ENCODE data around the gene AKNA. TPM values are rescaled to one million over a fixed set of nuclear protein-coding genes. Genes with fewer than 3 reads are reported as not detected.

The AKNA gene
- total RNA-seq, 1 experiment from 2014 or later = 29.3 TPM

GRCh38 chr9:114421147-114421546 is 33.4 kb upstream of the AKNA start (continued):
- TF ChIP-seq AFF4 (CRISPR knock-in tag; IDR thresholded peaks at IDR 0.05; ENCODE audit: borderline replicate concordance) = no peak
- no peak for TF ChIP-seq CREB1 (CRISPR knock-in tag; IDR thresholded peaks at IDR 0.05)
- TF ChIP-seq ZNF263 (CRISPR knock-in tag; IDR thresholded peaks at IDR 0.05; ENCODE audit: low read depth) = no peak
- TF ChIP-seq RORB (CRISPR knock-in tag; IDR thresholded peaks at IDR 0.05) = no peak

GRCh38 chr9:114419796-114420195 is 32.0 kb upstream of the AKNA start:
- no peaks in the 10 kb centered on the region for H3K36me3 Mint-ChIP-seq
- H3K9me3 Mint-ChIP-seq = no peaks in the 10 kb centered on the region
- CTCF ChIA-PET = interaction anchor here (1.4 to 4.6 kb wide), 3 partner anchors 14 to 234 kb away, joined by 5 to 18 read pairs (median 10); no protein-coding TSS in a partner anchor
- no peak overlapping the region for H3K27ac Mint-ChIP-seq
- no peak for DNase-seq (ENCODE audit: low spot score)
- no peak for ATAC-seq
- H3K4me1 Mint-ChIP-seq = peaks cover 10% of the 10 kb centered on the region
- H3K27me3 Mint-ChIP-seq (ENCODE audit: low read depth) = no peaks in the 10 kb centered on the region
- no peak overlapping the region for H3K4me3 Mint-ChIP-seq
- POLR2A ChIA-PET = no interaction called here
- TF ChIP-seq FOXP1 (CRISPR knock-in tag; IDR thresholded peaks at IDR 0.05; ENCODE audit: borderline replicate concordance) = no peak
- TF ChIP-seq ATF3 (CRISPR knock-in tag; conservative IDR thresholded peaks at IDR 0.05) = no peak
- no peak for TF ChIP-seq TEAD1 (CRISPR knock-in tag; IDR thresholded peaks at IDR 0.05)
- no peak for TF ChIP-seq GRHL2 (CRISPR knock-in tag; IDR thresholded peaks at IDR 0.05; ENCODE audit: insufficient replicate concordance, severe bottlenecking)
- TF ChIP-seq RELA (CRISPR knock-in tag; IDR thresholded peaks at IDR 0.05; ENCODE audit: borderline replicate concordance) = no peak
- TF ChIP-seq TCF7 (CRISPR knock-in tag; IDR thresholded peaks at IDR 0.05; ENCODE audit: low read depth) = no peak
- no peak for TF ChIP-seq ZNF317 (CRISPR knock-in tag; IDR thresholded peaks at IDR 0.05; ENCODE audit: borderline replicate concordance, low read depth)
- TF ChIP-seq IRF2 (CRISPR knock-in tag; IDR thresholded peaks at IDR 0.05; ENCODE audit: borderline replicate concordance, low read depth) = no peak
- TF ChIP-seq ERG (CRISPR knock-in tag; IDR thresholded peaks at IDR 0.05) = no peak
- no peak for TF ChIP-seq USF2 (CRISPR knock-in tag; IDR thresholded peaks at IDR 0.05)
- TF ChIP-seq ZNF532 (CRISPR knock-in tag; IDR thresholded peaks at IDR 0.05; ENCODE audit: borderline replicate concordance) = no peak
- no peak for TF ChIP-seq STAT6 (CRISPR knock-in tag; conservative IDR thresholded peaks at IDR 0.05; ENCODE audit: low read depth)
- TF ChIP-seq KAT7 (CRISPR knock-in tag; IDR thresholded peaks at IDR 0.05; ENCODE audit: borderline replicate concordance) = no peak
- no peak for TF ChIP-seq HMGA2 (CRISPR knock-in tag; IDR thresholded peaks at IDR 0.05)
- no peak for TF ChIP-seq E2F5 (CRISPR knock-in tag; IDR thresholded peaks at IDR 0.05)
- TF ChIP-seq CTCF (IDR thresholded peaks at IDR 0.05) = no peak
- TF ChIP-seq CREB1 (CRISPR knock-in tag; IDR thresholded peaks at IDR 0.05) = no peak
